DMS79 (cell line): ENCODE measurements around the gene INPP5A.
"Not testable (repeated sequence)": the region's sequence is repeated elsewhere in the genome, so short reads cannot be mapped to it uniquely, and the experiment has no call there.

Experiments used
- DNase-seq: peaks from one replicate; lab custom pipeline; 2025; lab: John Stamatoyannopoulos, UW

INPP5A gene

DNA sequence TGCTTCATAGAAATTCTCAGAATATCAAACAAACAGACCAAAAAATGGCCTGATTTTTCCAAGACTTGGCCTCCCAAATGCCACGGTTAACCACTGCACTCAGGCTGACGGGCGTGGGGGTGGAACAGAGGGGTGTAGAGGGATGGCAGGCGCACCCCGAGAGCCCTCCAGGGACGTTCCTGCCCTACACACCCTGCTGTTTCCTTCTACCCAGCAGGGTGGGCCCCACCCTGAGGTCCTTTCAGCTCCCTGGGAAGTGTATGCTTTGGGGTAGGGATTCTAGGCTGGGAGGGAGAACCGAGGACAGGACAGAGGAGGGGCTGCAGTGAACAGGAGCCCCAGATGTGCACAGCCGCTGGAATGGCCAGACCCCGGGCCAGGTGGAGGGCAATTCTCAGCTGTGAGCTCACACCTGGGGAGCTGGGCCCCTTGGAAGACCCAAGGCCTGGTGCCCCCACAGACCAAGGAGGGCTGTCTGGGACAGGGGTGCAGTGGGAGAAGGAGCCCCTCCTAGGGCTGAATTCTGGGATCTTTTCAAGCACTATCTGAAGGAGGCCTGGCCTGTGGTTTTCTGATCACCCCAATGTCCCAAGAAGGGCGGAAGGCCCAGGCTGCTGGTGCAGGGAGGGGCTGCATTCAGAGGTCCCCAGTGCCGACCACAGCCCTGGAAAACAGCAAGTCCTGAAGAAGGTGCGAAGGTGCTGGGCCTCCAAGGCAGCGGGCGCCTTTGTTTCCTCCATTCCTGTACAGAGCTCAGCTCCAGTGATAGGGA, 32.9 kb upstream of the INPP5A start:
- DNase-seq, result no peak

DNA sequence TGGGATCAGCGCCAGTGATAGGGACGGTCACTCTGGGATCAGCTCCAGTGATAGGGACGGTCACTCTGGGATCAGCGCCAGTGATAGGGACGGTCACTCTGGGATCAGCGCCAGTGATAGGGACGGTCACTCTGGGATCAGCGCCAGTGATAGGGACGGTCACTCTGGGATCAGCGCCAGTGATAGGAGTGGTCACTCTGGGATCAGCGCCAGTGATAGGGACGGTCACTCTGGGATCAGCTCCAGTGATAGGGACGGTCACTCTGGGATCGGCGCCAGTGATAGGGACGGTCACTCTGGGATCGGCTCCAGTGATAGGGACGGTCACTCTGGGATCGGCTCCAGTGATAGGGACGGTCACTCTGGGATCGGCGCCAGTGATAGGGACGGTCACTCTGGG, 32.0 kb upstream of the INPP5A start:
- DNase-seq, result not testable (repeated sequence)

DNA sequence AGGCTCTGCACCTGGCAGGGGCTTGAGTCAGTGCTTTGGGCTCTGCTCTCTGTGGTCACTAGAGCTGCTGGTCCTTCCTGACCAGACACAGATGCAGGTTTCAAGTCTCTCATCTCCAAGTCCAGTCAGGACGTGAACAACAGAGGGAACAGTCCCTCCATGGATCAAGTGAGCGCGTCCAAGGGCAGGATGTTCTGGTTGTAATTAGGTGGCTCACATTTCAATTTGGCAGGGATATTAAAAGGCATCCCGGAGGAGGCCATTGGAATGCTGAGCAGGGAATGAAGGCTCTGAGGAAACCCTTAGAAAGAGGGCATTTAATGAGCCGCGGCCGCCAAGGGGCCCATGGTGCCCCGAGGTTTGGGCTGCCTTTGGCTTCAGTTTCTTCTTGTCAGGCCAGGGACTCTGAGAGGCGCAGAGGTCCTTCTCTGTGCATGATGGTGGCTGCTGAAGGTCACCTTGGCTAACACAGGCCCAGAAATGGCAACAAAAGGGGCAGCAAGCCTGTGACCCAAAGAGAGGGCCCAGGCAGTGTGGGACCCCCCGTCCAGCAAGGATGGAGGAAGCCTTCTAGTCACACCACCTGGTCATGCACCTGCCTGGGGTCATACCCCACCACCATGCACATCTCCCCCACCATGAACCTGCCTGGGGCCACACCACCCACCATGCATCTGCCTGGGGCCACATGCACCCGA, 30.7 kb upstream of the INPP5A start:
- DNase-seq, result no peak

DNA sequence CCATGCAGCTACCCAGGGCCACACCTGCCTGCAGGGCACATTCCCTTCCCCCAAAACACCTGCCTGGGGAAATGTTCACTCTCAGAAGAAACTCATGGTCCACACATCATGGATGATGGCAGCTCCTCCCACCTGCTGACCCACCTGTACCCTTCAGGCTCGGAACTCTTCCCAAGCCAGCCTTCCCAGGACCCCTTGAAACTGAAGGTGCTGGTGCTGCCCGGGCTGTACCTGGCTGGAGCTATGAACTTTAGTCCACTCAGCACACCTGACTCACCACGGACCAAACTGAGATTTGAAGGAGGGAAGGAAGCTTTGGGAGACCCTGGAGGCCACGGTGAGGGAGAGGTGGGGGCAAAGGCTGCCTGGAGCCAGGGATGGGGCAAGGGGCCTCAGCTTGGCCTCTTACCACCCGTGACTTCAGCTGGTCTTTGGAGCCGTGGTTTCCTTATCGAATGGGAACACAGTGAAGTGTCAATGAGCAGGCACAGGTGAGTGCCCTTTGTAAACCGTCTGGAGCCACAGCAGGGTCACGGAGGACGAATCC, 30.1 kb upstream of the INPP5A start:
- no peak for DNase-seq

DNA sequence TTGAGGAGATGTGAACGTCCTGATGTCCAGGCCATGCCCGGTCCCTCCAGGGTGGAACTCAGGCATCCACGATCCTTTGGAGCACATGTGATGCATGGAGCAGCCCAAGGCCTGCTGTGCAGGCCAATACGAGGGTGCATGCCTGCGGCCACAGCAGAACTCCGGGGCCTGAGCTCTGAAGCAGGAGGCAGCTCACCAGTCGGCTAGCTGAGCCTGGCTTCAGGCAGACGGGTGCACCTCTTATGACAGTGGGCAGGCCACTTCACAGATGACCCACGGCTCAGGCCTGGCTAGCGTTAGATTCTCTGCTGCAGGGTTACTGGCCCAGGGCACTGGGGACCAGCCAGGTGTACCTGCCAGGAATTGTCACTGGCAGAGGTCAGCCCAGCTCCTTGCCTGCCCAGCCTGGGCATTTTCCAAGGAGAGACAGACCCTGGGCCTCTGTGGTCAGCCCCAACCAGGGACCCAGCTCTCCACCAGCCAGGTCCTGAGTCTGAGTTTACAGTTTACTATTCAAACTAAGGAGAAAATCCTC, 29.6 kb upstream of the INPP5A start:
- no peak for DNase-seq

DNA sequence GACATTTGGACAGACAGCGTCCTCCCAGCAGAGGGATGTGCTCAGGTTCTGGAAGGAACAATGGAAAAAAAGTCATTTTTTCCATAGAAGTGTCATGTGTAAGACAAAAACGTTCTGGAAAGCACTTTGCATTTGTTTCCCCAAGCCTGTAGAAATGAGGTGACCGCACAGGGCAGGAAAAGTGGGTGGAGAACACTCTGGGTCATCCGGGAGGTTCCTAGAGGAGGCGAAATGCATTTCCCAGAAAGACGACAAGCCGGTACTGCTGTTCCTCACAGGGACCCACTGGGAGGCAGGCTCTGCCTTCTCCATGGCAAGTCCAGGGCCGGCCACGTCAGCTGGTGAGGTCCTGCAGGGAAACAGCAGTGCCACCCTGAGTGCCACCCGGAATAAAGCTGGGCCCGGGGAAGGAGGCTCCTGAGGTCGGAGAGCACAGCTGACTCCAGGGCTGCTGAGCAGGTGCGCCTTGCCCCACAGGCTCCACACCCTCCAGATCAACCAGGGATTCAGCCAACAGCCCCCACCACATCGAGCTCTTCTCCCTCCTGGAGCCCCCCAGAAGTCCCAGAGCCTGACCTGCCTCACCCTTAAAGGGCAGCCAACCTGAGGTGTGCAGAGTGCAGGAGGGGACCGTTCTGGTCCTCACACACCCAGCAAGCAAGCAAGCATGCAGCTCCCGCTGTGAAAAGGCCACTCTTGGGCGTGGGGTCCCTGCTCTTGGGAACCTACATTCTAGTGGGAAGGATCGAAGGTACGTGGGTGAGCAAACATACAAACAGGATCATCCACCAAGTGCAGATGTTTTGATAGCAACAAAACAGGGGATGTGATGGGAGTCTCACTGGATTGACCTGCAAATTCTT, 28.8 kb upstream of the INPP5A start:
- no peak for DNase-seq

DNA sequence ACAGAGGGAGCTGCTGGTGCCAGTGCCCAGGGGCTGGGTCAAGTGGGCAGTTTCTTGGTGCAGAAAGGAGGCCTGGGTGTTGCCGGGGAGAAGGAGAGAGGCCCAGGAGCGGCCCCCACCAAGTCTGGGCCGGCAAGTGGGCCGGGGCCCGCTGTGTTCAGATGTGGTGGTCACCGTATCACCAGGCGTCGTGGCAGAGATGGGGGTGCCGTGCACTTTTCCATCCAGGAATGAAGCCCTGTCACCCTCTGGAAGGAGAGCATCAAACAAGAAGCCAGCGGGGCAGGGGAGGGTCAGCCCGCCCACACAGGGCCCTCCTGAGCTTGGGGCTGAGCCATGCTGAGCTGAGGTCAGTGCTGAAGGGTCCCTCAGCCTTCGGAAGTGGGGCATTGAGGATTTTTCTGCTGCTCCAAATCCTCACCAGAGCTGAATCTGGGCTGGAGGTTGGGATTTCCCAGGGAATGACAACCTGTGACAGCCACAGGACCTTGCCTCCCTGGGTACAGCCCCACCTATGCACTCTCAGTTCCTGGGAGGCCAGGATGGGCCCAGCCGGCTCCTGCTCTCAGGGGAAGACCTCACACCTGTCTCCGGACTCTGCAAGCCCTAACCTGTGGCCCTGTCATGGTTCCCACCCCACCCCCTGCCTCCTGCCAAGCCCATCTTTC, 27.9 kb upstream of the INPP5A start:
- no peak for DNase-seq

DNA sequence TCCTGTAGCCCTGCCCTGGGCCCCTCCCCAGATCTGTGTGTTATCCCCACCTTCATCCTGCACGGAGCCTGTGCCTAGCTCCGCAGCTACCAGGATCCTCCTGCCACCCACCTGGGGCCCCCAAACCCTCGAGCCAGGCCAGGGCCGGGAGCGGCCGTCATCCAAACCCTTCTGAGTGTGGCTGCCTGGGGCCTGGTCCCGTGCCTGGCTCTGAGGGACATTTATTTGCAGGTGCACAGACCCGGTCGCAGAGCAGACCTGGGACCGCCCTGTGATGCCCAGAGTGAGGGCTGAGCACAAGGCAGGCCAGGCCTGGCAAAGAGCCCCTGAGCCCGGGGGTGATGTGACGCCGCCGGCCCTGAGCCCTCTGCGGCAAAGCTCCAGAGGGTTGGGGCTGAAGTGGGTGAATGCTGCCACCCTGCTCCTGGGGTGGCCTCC, 27.4 kb upstream of the INPP5A start:
- no peak for DNase-seq

DNA sequence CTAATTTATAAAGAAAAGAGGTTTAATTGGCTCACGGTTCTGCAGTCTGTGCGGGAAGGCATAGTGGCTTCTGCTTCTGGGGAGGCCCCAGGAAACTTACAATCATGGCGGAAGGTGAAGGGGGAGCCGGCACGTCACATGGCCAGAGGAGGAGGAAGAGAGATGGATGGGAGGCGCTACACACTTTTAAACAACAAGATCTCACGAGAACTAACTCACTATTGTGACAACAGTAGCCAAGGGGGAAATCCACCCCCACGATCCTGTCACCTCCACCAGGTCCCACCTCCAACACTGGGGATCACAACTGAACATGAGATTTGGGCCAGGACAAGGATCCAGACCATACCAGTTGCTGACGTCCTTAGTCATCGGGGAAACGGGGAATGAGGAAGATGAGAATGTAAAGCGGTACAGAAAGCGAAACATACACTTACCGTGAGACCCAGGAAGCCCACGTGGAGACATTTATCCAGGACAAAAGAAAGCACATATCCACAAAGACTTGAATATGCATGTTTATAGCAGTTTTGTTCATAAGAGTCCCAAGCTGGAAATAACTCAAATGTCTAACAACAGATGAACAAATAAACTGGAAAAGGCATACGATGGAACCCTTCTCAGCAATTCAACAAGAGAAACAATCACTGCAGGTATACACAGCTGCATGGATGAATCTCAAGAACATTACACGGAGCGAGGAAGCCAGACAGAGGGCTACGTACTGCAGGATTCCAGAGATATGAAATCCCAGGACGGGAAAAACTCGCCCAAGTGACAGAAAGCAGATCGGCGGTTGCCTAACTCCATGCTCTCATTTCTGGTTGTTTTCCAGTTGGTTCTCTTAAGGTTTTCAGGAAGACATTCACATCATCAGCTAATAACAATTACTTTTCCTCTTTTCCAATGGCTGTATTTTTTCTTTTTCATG, 26.2 kb upstream of the INPP5A start:
- no peak for DNase-seq

DNA sequence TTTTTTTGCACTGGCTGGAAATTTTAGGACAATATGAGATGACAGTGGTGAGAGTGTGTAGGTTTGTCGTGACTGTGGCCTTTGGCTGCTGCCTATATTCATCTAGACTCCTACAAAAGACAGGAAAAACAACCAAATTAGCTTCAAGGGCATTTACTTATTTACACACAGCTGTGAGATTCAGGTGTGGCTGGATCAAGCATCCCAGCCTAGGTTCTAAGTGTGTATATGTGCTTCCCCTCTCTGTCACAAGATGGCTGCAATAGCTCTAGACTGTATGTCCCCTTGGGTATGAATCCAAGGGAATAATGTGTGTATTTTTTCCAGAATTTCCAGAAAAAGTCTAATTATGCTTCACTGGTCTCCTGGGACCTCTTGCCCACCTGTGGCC, 25.5 kb upstream of the INPP5A start:
- DNase-seq, result no peak

DNA sequence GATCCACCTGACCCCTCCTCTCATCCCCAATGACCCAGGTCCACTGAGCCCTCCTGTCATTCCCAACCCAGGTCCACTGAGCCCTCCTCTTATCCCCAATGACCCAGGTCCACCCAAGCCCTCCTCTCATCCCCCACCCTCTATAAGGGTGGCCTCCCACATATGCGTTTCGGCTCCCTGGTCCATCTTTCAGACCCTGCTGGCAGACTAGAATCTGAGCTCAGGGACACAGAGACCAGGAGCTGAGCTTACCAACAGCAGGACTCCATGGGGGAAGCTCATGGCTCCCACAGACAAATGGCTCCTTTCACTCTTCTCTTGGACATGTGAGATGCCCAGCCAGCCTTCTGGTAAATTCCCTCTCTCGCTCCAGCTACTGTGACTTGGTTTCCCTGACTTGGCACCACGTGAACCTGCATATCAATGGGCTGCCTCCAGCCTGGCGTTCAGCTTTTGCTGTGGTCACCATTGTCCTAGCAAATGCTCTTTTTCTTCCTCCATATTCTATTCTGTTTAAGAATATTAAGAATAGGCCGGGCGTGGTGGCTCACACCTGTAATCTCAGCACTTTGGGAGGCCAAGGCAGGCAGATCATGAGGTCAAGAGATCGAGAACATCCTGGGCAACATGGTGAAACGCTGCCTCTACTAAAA, 24.8 kb upstream of the INPP5A start:
- no peak for DNase-seq

DNA sequence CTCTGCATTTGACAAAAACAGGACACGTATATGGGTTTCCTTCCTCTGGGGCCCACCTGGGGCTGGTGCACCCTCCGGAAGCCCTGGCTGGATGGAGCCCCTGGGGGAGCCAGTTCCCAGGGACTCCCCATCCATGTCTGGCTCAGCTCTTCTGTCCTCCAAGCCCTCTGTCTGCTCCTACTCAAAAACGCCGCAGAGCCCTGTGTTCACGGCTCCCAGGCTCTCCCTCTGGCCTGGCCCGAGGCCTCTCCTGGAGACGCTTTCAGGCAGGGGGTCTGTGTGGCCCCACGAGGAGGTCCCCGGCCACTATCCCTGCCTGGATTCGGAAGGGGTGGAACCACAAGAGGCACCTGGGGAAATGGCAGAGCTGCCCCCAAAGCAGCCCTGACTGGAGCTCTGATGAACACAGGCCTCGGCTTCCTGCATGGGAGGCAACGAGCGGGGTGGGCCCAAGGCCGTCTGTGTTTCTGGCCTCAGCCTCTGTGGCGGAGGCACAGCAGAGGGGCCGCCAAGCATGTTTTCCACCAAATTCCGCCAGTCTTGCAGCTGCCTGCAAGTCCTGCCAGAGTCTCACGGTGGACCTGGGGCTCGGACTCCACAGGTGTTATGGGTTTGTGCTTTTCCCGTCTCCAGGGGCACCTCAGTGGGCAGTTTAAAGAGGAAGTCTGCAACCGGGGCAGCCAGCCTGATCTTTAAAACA, 22.6 kb upstream of the INPP5A start:
- no peak for DNase-seq

DNA sequence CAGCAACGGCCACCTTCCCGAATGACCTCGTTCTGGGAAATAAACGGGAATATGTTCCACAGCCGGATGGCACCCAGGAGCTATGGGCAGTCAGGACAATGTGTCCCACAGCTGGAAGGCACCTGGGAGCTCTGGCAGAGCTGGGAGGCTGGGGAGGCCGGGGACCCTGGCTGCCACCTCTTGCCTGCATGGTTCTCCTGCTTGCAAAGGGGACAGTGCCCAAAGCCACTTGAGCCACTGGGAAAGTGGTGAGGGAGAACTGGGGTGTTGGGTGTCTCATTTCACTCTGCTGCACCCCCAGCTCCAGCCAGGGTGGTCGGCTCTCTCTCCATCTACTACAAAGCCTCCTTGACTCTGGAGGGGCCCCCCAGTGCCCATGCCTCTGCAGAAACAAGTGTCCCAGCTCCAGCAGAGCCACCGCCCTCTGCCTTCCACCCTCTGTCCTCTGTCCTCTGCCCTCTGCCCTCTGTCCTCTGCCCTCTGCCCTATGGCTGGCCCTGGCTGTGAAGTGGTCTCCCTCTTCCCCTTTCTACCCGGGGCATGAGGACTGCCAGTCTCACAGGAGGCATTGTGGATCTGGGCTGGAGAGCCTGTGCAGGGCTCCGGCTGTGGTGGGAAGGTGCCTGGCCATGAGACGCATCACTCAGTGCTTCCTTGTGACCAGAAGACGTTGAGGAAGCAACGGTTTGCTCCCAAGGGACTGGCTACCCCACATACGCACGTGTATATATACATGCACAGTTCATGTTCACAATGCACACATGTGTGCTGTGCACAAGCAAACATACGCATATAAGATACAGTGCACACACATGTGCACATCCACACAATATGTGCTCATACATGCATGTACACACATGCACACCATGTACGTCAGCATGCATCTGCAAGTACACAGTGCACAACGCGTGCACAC, 21.5 kb upstream of the INPP5A start:
- no peak for DNase-seq

DNA sequence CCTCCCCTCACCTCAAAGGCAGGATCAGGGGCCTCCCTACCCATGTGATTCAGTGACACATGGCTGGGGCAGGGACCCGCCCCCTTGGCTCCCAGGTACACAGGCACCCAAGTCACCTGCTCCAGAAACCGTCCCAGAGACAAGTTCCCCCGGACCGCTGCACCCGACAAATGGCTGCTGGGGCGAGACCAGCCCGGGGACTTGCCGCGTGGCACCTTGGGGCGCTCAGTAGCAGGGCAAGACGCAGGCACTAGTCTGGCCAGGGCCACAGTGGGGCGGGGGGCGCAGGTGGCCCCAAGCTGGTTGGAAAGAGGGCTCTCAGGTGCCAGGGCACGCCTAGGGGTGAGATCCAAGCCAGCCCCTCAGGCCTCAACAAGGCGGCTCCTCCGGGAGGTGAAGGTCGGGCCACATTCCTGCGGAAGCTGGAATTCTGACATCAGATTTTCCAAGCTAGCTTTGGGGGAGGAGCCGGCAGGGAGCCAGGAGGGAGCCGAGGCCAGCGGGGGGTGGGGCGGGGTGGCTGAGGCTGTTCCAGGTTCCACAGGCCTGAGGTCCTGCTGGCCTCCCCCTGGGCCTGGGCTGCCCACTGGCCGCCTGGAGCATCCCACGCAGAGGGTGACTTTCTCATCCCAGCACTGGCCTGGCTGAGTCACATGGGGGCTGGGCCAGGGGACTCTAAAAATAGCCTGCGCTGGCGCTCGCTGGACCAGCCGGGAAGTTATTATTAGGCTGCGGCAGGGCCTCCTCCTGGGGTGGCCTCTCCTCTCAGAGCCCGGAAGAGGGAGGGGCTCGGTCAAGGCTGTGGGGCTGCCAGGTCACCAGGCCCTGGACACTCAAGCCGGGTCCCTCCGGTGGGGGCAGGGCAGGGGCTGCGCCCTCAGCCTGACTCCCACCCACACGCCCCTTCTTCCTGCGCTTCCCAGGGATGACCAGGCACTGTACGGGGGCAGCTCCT, 20.5 kb upstream of the INPP5A start:
- no peak for DNase-seq

DNA sequence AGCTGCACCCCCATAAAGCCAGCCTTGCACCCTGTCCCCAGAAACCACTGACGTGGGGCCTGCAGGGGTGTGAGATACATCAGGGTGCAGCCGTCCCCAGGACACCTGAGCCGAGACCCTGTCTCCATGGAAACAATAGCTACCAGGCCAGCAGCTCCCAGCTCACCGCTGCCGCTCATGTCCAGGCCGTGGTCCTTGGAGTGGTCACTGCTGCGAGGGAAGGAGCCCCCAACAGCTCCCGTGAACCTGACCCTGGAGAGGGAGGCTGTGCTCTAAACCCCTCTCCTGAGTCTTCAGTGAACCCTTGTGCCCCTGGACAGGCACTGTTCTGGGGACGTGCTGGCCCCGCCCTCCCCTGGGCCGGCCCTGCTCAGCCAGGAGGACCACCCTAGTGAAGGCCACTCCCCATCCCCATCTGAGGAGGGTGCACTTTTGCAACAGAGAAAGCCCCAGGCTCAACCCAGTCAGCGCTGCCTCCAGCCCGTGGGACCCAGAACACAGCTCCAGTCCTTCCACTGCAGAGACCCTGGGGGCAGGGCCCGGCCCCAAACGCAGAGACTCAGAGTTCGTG, 19.6 kb upstream of the INPP5A start:
- no peak for DNase-seq

DNA sequence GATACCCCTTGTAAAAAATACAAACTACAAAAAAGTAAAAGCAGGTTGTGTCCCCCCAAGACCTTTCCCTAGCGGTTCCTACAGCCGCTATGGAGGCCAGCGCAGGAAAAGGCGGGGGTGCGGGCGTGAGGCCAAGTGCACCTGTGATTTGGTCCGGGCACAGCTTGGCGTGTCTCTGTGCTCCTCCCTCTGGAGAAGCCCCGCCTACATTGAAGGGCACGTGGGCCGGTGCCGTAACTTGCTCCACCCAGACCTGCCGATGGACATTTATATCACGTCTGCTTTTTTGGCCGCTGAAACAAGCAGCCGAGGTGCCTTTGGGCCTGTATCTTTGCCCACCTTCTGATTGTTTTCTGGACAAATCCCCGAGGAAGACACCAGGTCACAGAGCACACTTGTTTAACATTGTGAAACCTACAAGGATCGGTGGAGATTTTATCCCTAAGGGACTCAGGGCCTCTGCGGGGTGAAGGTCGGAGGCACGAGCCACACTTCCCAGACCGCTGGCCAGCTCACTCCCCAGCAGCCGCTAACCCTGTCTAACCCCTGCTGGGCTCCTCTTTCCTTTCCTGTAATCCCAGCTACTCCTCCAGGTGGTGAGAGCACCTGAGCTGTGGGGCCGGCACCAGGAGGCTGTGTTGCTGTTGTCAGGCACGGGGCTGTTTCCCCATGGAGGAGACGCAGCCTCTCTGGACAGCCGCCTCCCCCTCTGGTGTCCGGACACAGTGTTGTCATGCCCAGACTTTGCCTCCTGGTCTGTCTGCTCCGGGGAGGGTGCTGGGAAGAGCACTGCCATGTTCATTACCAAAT, 18.8 kb upstream of the INPP5A start:
- DNase-seq, result peak; percentile 37
